HG02763 (cell line): ENCODE results near the gene LRRC9.
"Not testable (repeated sequence)": the region's sequence is repeated elsewhere in the genome, so short reads cannot be mapped to it uniquely, and the experiment has no call there.

ENCODE experiments used
- ATAC-seq: cut with Tn5 transposase; IDR thresholded peaks from one replicate; pipeline ENCODE4 v1.9.1; 2021; ENCODE audit warnings: mild to moderate bottlenecking, moderate library complexity; ENCODE audit not compliant: unreplicated experiment

Gene LRRC9

GRCh38 chr14:59919570-59920377 is at the start of gene LRRC9:
TSS of gene LRRC9 (plus strand) at chr14:59920144.
- ATAC-seq = no peak

DNA sequence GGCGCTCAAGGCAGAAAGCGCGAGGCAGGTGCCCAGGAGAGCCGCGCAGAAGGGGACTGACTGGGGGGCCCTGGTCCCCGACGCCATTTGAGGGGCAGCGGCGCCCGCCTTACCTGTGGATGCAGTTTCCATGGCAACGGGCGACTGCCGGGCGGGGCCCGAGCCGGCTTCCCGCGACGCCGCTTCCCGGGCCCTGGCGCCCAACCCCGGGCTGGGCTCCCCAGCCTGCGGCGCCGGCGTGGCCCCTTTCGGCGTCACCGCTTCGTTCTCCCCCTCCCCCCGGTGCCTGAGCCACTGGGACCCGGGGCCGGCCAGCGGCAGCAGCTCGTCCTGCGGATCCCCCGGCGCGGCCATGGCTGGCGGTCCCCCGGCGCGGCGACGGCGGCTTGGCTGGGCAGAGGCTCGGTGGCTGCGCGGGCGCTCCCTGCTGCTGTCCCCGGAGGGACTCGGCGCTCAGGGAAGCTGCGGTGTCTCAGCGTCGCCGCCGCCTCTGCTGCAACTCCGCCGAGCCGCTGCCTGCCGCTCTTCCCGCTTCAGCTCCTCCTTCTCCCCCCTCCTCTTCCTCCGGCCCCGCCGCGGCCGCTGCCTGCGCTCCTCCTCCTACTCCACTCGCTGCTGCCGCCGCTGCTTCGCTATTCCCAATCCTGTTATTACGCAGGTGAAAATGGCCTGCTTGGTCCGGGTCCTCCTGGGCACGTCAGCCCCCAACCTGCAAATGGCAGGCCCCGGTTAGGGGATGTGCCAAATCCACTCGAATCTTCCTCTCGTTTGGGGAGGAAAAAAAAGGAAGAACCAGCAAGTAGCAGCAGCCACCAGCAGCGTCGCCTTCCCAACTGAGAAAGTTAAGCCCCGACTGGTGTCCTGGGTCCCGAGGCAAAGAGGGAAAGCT is 49.4 kb upstream of the LRRC9 start, which contains the start of gene RTN1:
Gene RTN1, minus strand, starts transcription at position 500 of the 889 bp plus-strand sequence. Its CDS starts 146 bp downstream, at position 354.
- no peak for ATAC-seq

GRCh38 chr14:59871166-59871495 is 48.8 kb upstream of the LRRC9 start:
- no peak for ATAC-seq

DNA sequence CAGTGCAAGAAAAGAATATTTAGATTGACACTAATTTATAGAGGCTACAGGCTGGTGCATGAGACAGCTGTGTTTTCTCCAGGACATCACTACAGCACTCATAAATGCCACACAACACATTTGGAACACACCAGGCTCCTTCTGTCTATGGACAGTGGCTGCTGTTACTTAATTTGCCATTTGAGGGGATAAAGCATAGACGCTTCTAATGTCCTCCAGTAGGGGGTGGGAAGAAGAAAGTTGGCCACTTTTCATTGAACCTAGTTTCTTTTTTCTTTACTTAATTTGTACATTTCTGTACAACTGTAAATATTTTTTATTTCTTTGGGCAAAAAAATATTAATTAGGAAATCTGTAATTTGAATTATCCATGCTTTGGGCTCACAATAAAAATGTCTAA is 37.0 kb upstream of the LRRC9 start:
- ATAC-seq = no peak

- no peak for ATAC-seq
Measured at GRCh38 chr14:59890676-59891075, 29.3 kb upstream of the LRRC9 start.

GRCh38 chr14:59895721-59896120 is 24.2 kb upstream of the LRRC9 start:
- ATAC-seq = no peak

- ATAC-seq = no peak
Measured at GRCh38 chr14:59897757-59898383, 22.1 kb upstream of the LRRC9 start.

DNA sequence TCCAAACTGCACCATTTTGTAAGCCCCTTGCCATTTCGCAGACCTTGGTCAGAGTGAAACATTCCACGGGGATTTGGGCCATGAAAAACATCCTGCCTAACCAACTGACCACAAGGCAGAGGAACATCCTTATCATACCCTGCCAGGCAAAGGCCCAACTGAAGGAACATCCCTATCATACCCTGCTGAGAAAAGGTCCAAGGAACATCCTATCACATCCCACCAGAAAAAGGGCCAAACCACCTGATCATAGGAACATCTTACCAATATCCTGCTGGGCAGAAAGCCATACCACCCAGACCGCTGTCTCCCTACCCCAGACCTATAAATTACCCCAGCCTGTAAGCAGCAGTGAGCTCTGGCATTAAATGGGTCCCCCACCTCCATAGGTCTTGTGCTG is 19.4 kb upstream of the LRRC9 start:
- no peak for ATAC-seq

GRCh38 chr14:59904184-59904583 is 15.8 kb upstream of the LRRC9 start:
- no peak for ATAC-seq

GRCh38 chr14:59905188-59905587 is 14.8 kb upstream of the LRRC9 start:
- no peak for ATAC-seq

GRCh38 chr14:59912443-59912842 is 7.5 kb upstream of the LRRC9 start:
- no peak for ATAC-seq

DNA sequence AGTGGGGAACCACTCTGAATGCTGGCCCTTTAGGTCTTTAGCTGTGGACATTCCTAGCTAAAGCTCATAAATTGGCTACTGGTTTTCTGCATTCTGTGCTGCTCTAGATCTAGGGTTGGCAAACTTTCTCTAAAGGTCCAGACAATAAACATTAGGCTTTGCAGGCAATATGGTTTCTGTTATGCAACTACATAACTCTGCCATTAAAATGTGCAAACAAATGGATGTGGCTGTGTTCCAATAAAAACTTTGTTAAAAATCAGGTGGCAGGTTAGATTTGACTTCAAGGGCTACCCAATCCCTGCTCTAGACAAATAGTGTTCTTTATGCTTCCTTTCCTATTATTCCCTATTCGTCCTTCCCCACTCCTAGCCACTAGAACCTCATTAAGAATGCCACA is 6.8 kb upstream of the LRRC9 start:
- ATAC-seq = no peak

GRCh38 chr14:59918824-59919569 is 947 bp upstream of the LRRC9 start:
- ATAC-seq = no peak

- no peak for ATAC-seq
Measured at GRCh38 chr14:59920378-59920683, 387 bp downstream of the LRRC9 start.

GRCh38 chr14:59925797-59926196 is 5.9 kb downstream of the LRRC9 start:
- no peak for ATAC-seq

DNA sequence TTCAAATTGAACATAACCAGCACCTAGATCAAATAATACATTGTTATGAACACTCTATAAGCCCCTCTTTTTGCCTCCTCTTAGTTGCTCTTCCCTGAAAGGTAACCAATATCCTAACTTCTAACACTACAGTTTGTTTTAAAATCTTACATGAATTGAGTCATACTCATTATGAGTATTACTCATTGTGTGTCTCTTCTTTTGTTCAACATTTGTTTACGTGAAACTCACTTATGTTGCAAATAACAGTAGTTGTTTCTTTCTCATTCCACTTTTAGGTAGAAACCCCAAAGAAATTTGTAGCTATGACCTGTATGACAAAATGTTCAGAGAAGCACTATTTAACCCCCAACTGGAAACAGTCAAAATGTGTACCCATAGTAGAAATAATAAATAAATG is 6.6 kb downstream of the LRRC9 start:
- ATAC-seq = no peak

DNA sequence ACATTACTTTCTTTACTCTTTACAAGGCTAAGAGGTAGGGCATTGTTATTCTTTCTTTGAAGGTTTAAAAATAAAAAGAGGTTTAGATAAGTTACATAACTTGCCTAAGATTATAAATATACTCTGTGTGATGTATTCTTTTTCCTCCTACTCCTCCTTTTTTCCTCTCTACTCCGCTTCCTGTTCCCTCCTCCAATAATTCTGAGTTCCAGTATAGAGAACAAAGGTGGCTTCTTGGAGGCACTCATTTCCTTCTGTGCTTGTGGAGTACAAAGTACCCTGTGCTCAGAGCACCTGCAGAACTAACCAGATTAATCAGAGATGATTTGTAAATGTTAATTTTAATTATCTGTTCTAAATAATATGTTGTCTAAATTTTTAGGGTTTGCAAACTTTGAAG is 11.3 kb downstream of the LRRC9 start:
- no peak for ATAC-seq

DNA sequence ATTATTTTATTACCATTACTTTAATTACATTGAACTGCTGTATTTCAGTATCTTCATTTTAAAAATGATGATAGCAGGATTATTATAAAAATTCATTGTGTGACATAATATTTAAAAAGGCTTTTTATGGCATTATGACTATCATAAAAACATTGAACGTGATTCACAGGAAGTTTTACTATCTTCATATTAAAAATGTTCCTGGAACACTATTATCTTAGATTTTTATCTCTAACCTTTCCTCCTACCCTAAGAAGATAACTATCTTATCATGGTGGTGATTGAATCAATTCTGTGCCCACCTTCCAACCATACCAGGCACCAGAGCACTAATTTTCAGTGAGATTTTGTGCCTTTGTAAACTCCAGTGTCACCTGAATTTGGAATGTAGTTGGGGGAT is 16.2 kb downstream of the LRRC9 start:
- ATAC-seq = no peak

- no peak for ATAC-seq
Measured at GRCh38 chr14:59939828-59940227, 19.9 kb downstream of the LRRC9 start.

- ATAC-seq = not testable (repeated sequence)
Measured at GRCh38 chr14:59942296-59942862, 22.4 kb downstream of the LRRC9 start.

DNA sequence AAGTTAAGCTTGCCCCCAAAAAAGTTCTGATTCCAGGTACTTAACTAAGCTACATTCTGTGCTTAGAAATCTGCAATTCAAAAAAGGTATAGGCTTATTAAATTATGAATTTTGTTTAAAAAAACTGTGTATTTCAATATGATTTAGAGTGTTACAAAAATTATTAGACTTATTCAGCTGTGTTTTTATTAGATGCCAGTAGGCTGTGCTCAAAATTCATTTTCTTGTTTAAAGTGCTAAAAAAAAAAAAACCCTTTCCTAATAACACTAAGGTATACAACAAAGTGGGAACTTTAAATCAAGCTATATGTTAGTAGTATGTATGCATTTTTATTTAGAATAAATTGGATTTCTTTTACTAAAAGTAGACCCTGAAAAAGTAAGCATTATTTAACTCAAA is 25.0 kb downstream of the LRRC9 start:
- ATAC-seq = no peak
